DND-41 (cell line): Measurements from ENCODE around the gene ARL4A.

Source experiments
- ATAC-seq: fragments of 200-7000 bp; cut with Tn5 transposase; 3 replicates; pipeline ENCODE4 v1.9.1; 2021; ENCODE audit warnings: low read depth; ENCODE audit not compliant: insufficient read depth
- DNase-seq: peaks from one replicate; pipeline ENCODE4 v3.0.0-alpha.2; 2020
- H2AFZ ChIP-seq: 2 replicates; pipeline ENCODE4 v1.6.0; 2012; ENCODE audit warnings: low read depth, low read length
- H3K27ac ChIP-seq: 2 replicates; pipeline ENCODE4 v1.5.1; 2012; ENCODE audit warnings: low read length, inconsistent platforms
- H3K27me3 ChIP-seq: fragments of 200-600 bp; sonication (generic); 2 replicates; pipeline ENCODE4 v1.6.0; 2012; ENCODE audit warnings: low read length, mild to moderate bottlenecking, inconsistent platforms; ENCODE audit not compliant: insufficient read depth, poor library complexity
- H3K36me3 ChIP-seq: 2 replicates; pipeline ENCODE4 v1.5.1; 2012; ENCODE audit warnings: low read length, inconsistent platforms; ENCODE audit not compliant: insufficient read depth
- H3K4me1 ChIP-seq: 2 replicates; pipeline ENCODE4 v1.5.1; 2012; ENCODE audit warnings: mild to moderate bottlenecking, low read length; ENCODE audit not compliant: insufficient read depth
- H3K4me2 ChIP-seq: 2 replicates; pipeline ENCODE4 v1.6.0; 2012; ENCODE audit warnings: mild to moderate bottlenecking, moderate library complexity, low read length, inconsistent platforms; ENCODE audit not compliant: insufficient read depth
- H3K4me3 ChIP-seq, 2 experiments: fragments of 200-600 bp in 1 of 2; shearing (Covaris generic) in 1 of 2; 2 replicates each; pipeline ENCODE4 v1.5.1; 2012 to 2016; ENCODE audit warnings: inconsistent platforms in 2 of 2, low read length in 2 of 2, mild to moderate bottlenecking in 2 of 2, low read depth in 1 of 2, moderate library complexity in 1 of 2
- H3K79me2 ChIP-seq: 2 replicates; pipeline ENCODE4 v1.6.0; 2012; ENCODE audit warnings: low read length, inconsistent platforms; ENCODE audit not compliant: insufficient read depth
- H3K9ac ChIP-seq: 2 replicates; pipeline ENCODE4 v1.6.0; 2012; ENCODE audit warnings: low read depth, mild to moderate bottlenecking, inconsistent platforms, low read length, moderate library complexity
- H3K9me3 ChIP-seq: 2 replicates; pipeline ENCODE4 v1.5.1; 2012; ENCODE audit warnings: low read length, moderate library complexity, mild to moderate bottlenecking, inconsistent platforms; ENCODE audit not compliant: insufficient read depth, severe bottlenecking
- H4K20me1 ChIP-seq: 2 replicates; pipeline ENCODE4 v1.6.0; 2012; ENCODE audit warnings: low read length; ENCODE audit not compliant: insufficient read depth
- EZH2 ChIP-seq: IDR thresholded peaks from 3 replicates; pipeline ENCODE4 v1.6.1; 2012; ENCODE audit warnings: borderline replicate concordance, low read depth, mild to moderate bottlenecking, moderate library complexity, low read length, inconsistent platforms; ENCODE audit not compliant: severe bottlenecking
- TF ChIP-seq, protein P1 (sequence below): IDR thresholded peaks from 2 replicates; pipeline ENCODE4 v1.5.1; 2012; ENCODE audit warnings: borderline replicate concordance, low read length, moderate library complexity, mild to moderate bottlenecking; ENCODE audit not compliant: poor library complexity, severe bottlenecking; ENCODE audit errors: extremely low read depth

Gene ARL4A

DNA sequence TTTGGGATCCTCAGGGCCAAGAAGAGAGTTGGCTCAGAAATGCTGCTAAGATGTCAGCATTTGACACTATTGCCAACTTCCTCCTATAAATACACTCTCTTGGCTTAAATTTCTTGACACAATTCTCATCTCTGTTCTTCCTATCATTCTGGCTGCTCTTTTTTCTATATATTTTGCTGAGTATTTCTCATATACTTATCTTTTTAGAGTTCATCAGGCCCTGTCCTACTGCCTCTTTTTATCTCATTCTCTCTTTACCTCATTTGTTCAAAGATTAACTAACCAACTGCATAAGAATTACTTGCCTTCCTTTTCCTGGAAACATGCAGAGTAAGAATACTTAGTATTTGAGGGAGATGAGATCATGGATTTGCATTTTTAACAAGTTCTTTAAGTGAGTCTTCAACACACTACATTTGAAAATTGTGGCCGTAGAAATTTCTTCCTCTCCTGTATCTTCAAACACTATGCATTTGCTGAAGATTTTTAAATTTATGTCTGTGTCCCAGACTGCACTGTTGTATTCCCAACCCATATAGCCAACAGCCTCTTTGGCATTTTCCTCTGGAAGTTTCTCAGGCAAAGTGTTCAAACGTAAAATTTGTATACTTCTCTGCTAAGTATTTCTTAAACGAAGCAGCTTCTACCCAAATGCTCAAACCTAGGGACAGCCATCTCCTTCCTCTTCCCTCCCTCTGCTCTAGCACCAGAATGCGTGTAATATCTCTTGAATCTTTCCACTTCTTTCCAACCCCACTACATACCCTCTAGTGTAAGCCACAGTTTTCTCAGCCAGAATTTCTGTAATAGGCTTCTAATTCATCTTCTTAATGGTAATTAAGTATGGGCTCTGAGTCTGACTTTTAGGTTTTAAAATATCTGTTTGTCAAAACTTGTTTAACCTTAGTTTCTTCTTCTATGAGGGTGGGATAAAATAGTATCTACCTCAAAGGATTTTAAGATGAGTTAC is 35.5 kb downstream of the ARL4A start:
- Histone ChIP-seq H3K36me3 (no peaks in the 10 kb centered on the region), H2AFZ (no peak overlapping the region), H3K79me2 (no peaks in the 10 kb centered on the region), H3K9ac (no peak overlapping the region), H3K4me2 (no peak overlapping the region), H3K4me3 (no peak overlapping the region), H3K9me3 (no peaks in the 10 kb centered on the region), H3K27ac (no peak overlapping the region), H3K27me3 (no peaks in the 10 kb centered on the region), H4K20me1 (no peaks in the 10 kb centered on the region), H3K4me1 (no peaks in the 10 kb centered on the region)
- no peak for DNase-seq
- no peak for ATAC-seq
- no peak for TF ChIP-seq EZH2
- TF ChIP-seq, protein P1, sequence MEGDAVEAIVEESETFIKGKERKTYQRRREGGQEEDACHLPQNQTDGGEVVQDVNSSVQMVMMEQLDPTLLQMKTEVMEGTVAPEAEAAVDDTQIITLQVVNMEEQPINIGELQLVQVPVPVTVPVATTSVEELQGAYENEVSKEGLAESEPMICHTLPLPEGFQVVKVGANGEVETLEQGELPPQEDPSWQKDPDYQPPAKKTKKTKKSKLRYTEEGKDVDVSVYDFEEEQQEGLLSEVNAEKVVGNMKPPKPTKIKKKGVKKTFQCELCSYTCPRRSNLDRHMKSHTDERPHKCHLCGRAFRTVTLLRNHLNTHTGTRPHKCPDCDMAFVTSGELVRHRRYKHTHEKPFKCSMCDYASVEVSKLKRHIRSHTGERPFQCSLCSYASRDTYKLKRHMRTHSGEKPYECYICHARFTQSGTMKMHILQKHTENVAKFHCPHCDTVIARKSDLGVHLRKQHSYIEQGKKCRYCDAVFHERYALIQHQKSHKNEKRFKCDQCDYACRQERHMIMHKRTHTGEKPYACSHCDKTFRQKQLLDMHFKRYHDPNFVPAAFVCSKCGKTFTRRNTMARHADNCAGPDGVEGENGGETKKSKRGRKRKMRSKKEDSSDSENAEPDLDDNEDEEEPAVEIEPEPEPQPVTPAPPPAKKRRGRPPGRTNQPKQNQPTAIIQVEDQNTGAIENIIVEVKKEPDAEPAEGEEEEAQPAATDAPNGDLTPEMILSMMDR: no peak

DNA sequence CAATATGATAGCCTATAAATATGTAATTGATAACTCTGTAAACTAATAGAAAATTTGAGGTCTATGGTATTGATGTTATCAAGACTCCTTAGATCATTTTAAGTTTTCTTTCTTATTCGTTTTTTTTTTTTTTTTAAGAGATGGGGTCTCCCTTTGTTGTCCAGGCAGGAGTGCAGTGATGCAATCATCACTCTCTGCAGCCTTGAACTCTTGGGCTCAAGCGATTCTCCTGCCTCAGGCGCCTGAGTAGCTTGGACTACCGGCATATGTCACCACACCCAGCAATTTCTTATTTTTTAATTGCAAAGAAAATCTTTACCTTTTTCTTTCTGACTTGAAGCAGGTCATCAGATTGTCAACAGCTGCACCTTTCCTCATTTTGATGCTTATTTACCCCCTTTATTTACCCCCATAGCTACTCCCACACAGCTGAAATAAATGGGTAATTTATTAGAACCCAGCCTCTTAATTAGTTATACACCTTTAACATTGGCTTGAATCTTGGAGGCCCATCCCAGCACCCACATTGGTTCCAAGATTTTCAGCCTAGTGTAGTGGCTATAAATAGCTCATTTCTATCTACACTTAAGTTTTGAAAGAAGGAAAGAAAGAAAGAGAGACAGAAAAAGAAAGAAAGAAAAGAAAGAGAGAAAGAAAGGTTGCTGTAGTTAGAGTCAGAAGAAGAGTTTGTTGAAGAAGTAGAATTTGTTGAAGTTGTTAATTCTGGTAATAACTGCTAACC is 38.3 kb downstream of the ARL4A start:
- Histone ChIP-seq H3K27me3 (no peaks in the 10 kb centered on the region), H3K9ac (no peak overlapping the region), H3K36me3 (no peaks in the 10 kb centered on the region), H3K9me3 (no peaks in the 10 kb centered on the region), H3K4me2 (no peak overlapping the region), H3K27ac (no peak overlapping the region), H3K4me1 (no peaks in the 10 kb centered on the region), H3K79me2 (no peaks in the 10 kb centered on the region), H2AFZ (no peak overlapping the region), H3K4me3 (no peak overlapping the region), H4K20me1 (no peaks in the 10 kb centered on the region)
- ATAC-seq (no peak), DNase-seq (no peak)
- TF ChIP-seq EZH2: no peak
- TF ChIP-seq, protein P1: no peak

DNA sequence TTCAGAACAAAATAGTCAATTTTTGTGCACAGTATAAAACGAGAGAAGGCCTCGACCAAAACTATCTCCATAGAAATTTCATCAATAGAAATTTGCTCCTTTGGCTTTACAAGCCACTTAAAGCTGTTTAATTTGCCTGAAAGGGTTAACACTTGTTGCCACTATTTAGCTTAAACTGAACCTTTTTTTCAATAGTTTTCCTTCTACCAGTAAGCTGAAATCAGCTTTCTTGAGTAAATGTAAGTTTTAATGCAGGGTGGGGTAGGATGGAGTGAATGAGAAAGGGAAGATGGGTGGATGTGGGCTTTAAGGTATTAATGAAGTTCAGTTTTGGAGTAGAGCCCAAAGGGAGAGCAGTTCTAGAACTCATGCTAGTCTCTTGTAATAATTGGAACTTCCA is 39.5 kb downstream of the ARL4A start:
- Histone ChIP-seq H3K4me1 (no peaks in the 10 kb centered on the region), H3K4me3 (no peak overlapping the region), H3K36me3 (no peaks in the 10 kb centered on the region), H3K27me3 (no peaks in the 10 kb centered on the region), H3K4me2 (no peak overlapping the region), H2AFZ (no peak overlapping the region), H3K9me3 (no peaks in the 10 kb centered on the region), H3K9ac (no peak overlapping the region), H3K79me2 (no peaks in the 10 kb centered on the region), H4K20me1 (no peaks in the 10 kb centered on the region), H3K27ac (no peak overlapping the region)
- ATAC-seq: no peak
- no peak for DNase-seq
- no peak for TF ChIP-seq EZH2
- TF ChIP-seq, protein P1: no peak
